Activated T-cell treated with anti-CD3 and anti-CD28 coated beads, Interleukin-2, amount 50 U/mL, for 4 hours (primary cell): ENCODE data around the gene LRRC56. TPM values are rescaled to one million over a fixed set of nuclear protein-coding genes. Genes with fewer than 3 reads are reported as not detected.

Experiments
- ATAC-seq, 2 donors: fragments of 200-7000 bp; cut with Tn5 transposase; one replicate each; pipeline ENCODE4 v1.10.0; 2021
- DNase-seq: peaks from one replicate; pipeline ENCODE4 v3.0.0-alpha.2; 2020
- H3K27me3 Mint-ChIP-seq: one replicate; pipeline ENCODE4 v1.8.0; 2021; ENCODE audit warnings: low read depth, mixed read lengths
- H3K36me3 Mint-ChIP-seq: one replicate; pipeline ENCODE4 v1.8.0; 2022; ENCODE audit warnings: mixed read lengths; ENCODE audit not compliant: insufficient read depth
- H3K4me1 Mint-ChIP-seq: one replicate; pipeline ENCODE4 v1.8.0; 2021; ENCODE audit warnings: low read depth, mixed read lengths
- H3K4me3 Mint-ChIP-seq: one replicate; pipeline ENCODE4 v1.8.0; 2021; ENCODE audit warnings: mild to moderate bottlenecking, moderate library complexity, mixed read lengths
- H3K9me3 Mint-ChIP-seq: one replicate; pipeline ENCODE4 v1.8.0; 2021; ENCODE audit warnings: mixed read lengths
- total RNA-seq, 3 donors: library from RNA; stranded (reverse); gene quantifications; one replicate each; pipeline ENCODE4 v1.2.1, GENCODE V29; 2021

The LRRC56 gene
- total RNA-seq, 3 donors from 2014 or later, result 1.4 to 2.7 (median 1.7) TPM

- Mint-ChIP-seq H3K9me3 (no peaks in the 10 kb centered on the region), H3K27me3 (no peaks in the 10 kb centered on the region), H3K36me3 (no peaks in the 10 kb centered on the region), H3K4me3 (peak overlapping the region; percentile 89), H3K4me1 (peaks cover 11% of the 10 kb centered on the region)
- ATAC-seq (peak; percentile 44 to 45), DNase-seq (no peak)
Observed at GRCh38 chr11:561148-562003, 24.0 kb downstream of the LRRC56 start.

DNA sequence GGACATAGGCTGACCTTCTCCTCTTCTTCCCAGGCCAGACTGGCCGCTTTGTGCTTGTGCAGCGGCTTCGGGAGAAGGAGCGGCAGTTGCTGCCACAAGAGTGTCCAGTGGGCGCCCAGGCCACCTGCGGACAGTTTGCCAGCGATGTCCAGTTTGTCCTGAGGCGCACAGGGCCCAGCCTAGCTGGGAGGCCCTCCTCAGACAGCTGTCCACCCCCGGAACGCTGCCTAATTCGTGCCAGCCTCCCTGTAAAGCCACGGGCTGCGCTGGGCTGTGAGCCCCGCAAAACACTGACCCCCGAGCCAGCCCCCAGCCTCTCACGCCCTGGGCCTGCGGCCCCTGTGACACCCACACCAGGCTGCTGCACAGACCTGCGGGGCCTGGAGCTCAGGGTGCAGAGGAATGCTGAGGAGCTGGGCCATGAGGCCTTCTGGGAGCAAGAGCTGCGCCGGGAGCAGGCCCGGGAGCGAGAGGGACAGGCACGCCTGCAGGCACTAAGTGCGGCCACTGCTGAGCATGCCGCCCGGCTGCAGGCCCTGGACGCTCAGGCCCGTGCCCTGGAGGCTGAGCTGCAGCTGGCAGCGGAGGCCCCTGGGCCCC is 24.8 kb downstream of the LRRC56 start:
- H3K4me3 Mint-ChIP-seq, result peak overlapping the region; percentile 89
- H3K36me3 Mint-ChIP-seq, result no peaks in the 10 kb centered on the region
- no peaks in the 10 kb centered on the region for H3K27me3 Mint-ChIP-seq
- H3K9me3 Mint-ChIP-seq, result no peaks in the 10 kb centered on the region
- ATAC-seq, result no peak
- peaks cover 11% of the 10 kb centered on the region for H3K4me1 Mint-ChIP-seq
- no peak for DNase-seq

DNA sequence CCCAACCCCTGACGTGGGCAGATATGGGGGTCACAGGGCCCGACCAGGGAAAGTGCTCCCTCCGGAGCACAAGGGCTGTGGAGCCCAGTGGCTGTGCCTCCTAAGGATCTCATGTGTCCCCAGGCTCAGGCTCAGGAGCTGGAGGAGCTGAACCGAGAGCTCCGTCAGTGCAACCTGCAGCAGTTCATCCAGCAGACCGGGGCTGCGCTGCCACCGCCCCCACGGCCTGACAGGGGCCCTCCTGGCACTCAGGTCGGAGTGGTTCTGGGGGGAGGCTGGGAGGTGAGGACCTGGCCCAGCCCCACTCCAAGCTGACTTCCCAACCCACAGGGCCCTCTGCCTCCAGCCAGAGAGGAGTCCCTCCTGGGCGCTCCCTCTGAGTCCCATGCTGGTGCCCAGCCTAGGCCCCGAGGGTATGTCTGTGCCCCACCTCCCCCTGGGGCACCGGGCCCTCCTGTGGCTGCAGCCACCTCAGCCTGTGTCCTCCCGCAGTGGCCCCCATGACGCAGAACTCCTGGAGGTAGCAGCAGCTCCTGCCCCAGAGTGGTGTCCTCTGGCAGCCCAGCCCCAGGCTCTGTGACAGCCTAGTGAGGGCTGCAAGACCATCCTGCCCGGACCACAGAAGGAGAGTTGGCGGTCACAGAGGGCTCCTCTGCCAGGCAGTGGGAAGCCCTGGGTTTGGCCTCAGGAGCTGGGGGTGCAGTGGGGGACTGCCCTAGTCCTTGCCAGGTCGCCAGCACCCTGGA is 25.9 kb downstream of the LRRC56 start:
- H3K4me3 Mint-ChIP-seq, result no peak overlapping the region
- no peaks in the 10 kb centered on the region for H3K9me3 Mint-ChIP-seq
- no peaks in the 10 kb centered on the region for H3K27me3 Mint-ChIP-seq
- H3K36me3 Mint-ChIP-seq, result no peaks in the 10 kb centered on the region
- ATAC-seq (no peak), DNase-seq (no peak)
- H3K4me1 Mint-ChIP-seq, result peaks cover 14% of the 10 kb centered on the region

DNA sequence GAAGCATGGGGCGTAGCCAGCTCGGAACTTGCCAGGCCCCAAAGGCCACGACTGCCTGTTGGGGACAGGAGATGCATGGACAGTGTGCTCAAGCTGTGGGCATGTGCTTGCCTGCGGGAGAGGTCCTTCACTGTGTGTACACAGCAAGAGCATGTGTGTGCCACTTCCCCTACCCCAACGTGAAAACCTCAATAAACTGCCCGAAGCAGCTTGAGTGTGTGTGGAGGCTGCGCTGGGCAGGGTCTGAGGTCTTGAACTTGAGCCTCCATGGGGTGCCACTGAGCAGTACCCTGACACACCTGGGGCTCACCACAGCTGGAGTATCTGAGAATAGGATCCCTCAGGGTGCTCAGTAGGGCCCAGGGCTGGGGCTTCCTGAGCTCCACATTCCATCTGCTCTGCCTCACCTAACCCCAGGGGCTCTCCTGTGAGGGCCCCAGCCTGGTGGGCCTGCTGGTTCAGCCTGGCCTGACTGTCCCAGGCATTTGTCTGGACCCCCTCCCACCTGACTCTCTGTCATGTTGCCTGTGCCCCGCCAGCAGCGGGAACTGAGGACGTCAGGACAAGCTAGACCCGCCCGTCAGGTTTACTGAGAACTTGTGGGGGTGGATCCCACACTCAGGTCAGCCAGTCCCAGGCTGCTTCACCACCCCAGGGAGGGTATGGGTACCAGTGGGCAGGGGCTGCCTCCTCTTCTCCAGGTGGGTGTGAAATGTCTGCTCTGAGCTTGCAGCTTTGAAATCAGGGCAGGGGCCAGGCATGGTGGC is 26.7 kb downstream of the LRRC56 start:
- peaks cover 14% of the 10 kb centered on the region for H3K4me1 Mint-ChIP-seq
- H3K9me3 Mint-ChIP-seq, result no peaks in the 10 kb centered on the region
- no peak overlapping the region for H3K4me3 Mint-ChIP-seq
- H3K27me3 Mint-ChIP-seq, result no peaks in the 10 kb centered on the region
- H3K36me3 Mint-ChIP-seq, result no peaks in the 10 kb centered on the region
- DNase-seq, result no peak
- ATAC-seq, result no peak

DNA sequence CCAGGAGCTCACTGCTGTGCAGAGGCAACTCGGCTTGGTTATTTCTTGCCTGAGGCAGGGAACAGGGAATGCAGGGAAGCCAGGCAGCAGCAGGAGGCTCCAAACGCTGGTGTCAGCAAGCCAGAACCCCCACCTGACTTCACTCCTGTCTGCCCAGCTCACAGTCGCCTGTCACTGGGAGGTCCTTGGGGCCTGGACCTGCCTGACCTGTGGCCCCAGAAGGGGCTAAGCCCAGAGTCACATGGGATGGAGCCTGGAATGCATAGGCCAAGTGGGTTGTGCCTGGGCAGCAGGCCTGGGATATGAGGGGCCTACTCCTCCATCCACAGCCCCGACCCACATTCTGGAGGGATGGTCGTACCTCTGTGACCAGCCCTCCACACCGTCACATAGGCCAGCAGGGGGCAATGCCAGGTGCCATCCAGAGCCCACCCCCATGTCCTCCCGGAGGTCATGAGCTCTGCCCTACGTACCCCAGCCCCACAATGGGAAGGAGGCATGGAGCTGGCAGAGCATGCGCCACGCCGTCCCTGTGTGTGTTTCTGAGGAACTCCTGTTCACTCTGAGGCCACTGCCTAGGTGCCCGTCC is 28.7 kb downstream of the LRRC56 start:
- ATAC-seq (no peak), DNase-seq (no peak)
- no peaks in the 10 kb centered on the region for H3K27me3 Mint-ChIP-seq
- peaks cover 11% of the 10 kb centered on the region for H3K4me1 Mint-ChIP-seq
- H3K4me3 Mint-ChIP-seq, result no peak overlapping the region
- H3K36me3 Mint-ChIP-seq, result no peaks in the 10 kb centered on the region
- H3K9me3 Mint-ChIP-seq, result no peaks in the 10 kb centered on the region

DNA sequence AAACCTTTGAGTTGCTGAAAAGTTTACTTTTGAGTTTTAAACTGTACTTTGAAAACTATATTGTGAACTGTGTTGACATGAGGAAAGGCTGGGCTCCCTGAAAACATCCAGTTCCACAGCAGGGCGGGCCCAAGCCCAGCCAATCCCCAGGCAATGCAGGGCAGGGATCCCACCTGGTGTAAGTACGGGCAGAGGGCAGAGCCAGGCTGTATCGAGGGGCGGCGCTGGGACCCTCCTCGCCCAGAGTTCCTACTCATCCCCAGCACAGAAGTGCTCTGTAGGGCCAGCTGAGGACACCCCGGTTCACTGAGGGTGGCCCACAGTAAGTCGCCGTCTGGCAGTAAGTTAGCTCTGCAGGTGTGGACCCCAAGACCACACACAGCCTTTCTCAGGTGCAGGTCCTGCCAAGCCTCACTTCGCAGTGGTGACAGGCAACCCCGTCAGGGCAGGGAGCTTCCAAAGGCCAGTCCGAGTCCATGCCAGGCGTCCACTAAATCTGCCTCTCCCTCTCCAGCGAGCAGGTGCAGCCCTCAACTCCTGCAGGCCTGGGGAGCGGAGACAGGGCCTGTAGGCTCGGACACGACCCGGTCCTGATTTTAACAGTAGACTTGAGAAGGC is 29.8 kb downstream of the LRRC56 start:
- peak overlapping the region; percentile 68 for H3K4me3 Mint-ChIP-seq
- no peaks in the 10 kb centered on the region for H3K36me3 Mint-ChIP-seq
- DNase-seq (no peak), ATAC-seq (no peak)
- no peaks in the 10 kb centered on the region for H3K9me3 Mint-ChIP-seq
- H3K27me3 Mint-ChIP-seq, result no peaks in the 10 kb centered on the region
- peaks cover 6% of the 10 kb centered on the region for H3K4me1 Mint-ChIP-seq

GRCh38 chr11:567629-568292 is 30.4 kb downstream of the LRRC56 start:
- Mint-ChIP-seq H3K4me3 (peak overlapping the region; percentile 68), H3K9me3 (no peaks in the 10 kb centered on the region), H3K36me3 (no peaks in the 10 kb centered on the region), H3K4me1 (peaks cover 6% of the 10 kb centered on the region), H3K27me3 (no peaks in the 10 kb centered on the region)
- DNase-seq (no peak), ATAC-seq (peak; percentile 3 to 8)

DNA sequence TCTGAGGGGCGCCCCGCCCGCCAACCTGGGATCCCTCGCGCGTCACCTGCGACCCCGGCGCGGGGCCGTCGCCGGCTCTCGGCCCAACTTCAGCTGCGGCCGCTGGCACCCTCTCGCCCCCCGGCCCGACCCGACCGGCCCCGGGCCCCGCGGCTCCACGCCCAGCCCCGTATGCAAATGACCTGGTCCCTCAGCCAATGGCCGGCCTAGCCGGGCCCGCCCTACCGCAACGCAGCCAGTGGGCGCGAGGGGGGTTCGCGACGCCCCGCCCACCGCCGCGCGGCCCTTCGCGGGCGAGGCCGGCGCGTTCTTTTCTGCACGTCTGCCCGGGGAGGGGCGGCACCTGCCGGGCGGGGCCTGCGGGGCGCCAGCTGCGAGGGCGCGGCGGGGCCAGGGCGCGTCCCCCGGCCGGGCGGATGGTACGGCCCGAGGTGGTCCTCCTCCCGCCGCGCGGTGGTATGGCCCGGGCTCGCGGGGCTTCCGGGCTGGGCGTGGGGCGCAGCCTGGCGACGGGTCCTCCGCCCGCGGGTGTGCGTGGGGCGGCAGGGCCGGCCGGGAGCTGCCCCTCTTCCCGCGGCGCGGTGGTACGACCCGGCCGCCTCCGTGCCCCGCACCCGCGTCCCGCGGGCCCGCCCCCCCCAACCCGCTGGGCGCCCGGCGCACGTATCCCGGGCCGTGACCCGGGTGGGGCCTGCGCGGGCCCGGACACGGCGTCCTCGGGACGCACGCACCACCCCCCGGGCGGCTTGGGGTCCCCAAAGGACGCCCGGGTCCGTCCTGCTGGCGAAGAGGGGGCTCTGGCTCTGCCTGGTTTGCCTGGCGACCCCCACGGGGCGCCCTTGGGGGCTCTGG is 31.2 kb downstream of the LRRC56 start:
- Mint-ChIP-seq H3K27me3 (no peaks in the 10 kb centered on the region), H3K4me1 (peaks cover 6% of the 10 kb centered on the region), H3K9me3 (no peaks in the 10 kb centered on the region), H3K4me3 (peak overlapping the region; percentile 74), H3K36me3 (no peaks in the 10 kb centered on the region)
- DNase-seq (peak; percentile 82), ATAC-seq (peak; percentile 96)

DNA sequence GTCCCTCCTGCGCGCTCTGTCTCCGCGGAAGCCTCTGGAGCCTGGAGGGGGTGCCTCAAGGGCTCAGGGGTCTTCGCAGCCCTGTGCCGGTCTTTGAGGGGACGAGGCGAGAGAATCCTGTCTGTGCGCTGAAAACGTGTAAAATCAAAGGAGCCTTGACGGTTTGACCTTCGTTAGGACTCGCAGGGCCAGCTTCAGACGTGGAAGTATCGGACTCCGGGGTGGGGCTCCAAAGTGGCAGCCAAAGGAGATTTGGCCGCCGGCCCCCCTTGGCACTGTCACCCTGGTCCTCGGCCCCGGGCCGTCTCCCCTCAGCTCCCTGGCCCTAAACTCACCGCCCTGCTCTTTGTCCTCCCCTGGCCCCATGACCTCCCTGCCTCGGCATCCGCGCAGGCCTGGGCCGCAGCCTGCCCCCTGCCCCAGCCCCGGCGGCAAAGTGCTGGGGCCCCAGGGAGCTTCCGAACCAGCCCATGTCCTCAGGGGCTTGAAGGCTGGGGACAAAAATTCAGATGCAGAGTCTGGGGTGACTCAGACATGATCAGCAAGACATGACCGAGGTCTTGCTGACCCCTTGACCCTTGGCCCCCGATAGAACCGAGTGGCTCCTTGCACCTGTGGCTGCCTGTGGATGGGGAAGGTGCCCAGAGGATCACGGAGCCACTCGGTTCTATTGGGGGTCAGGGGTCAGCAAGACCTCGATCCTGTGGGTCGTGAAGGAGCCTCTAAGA is 32.0 kb downstream of the LRRC56 start:
- no peak for ATAC-seq
- H3K9me3 Mint-ChIP-seq, result no peaks in the 10 kb centered on the region
- H3K27me3 Mint-ChIP-seq, result peaks cover 2% of the 10 kb centered on the region
- no peak for DNase-seq
- H3K36me3 Mint-ChIP-seq, result no peaks in the 10 kb centered on the region
- peak overlapping the region; percentile 74 for H3K4me3 Mint-ChIP-seq
- peaks cover 10% of the 10 kb centered on the region for H3K4me1 Mint-ChIP-seq

- ATAC-seq (no peak), DNase-seq (no peak)
- H3K4me3 Mint-ChIP-seq, result no peak overlapping the region
- H3K9me3 Mint-ChIP-seq, result no peaks in the 10 kb centered on the region
- H3K4me1 Mint-ChIP-seq, result peaks cover 19% of the 10 kb centered on the region
- H3K27me3 Mint-ChIP-seq, result peaks cover 6% of the 10 kb centered on the region
- no peaks in the 10 kb centered on the region for H3K36me3 Mint-ChIP-seq
Observed at GRCh38 chr11:571802-572185, 34.5 kb downstream of the LRRC56 start.

- Mint-ChIP-seq H3K4me3 (no peak overlapping the region), H3K9me3 (no peaks in the 10 kb centered on the region), H3K4me1 (peaks cover 26% of the 10 kb centered on the region), H3K27me3 (peaks cover 6% of the 10 kb centered on the region), H3K36me3 (peaks cover 2% of the 10 kb centered on the region)
- no peak for ATAC-seq
- no peak for DNase-seq
Observed at GRCh38 chr11:573146-573759, 35.9 kb downstream of the LRRC56 start.
